Right lung (tissue), 5 donors: ENCODE measurements around the gene ADRA1B. TPM values are rescaled to one million over a fixed set of nuclear protein-coding genes. Genes with fewer than 3 reads are reported as not detected.

Source experiments
- DNase-seq, 2 donors: peaks; one replicate each; pipeline ENCODE4 v3.0.0-alpha.2; 2013
- polyA plus RNA-seq, 5 donors: library from polyadenylated mRNA; unstranded; fragments of 120-200 nt; gene quantifications; one replicate each; pipeline versions ENCODE4 v1.2.1 to v1.2.3, GENCODE V29; 2013; ENCODE audit warnings: inconsistent platforms in 1 of 5, low replicate concordance in 1 of 5; ENCODE audit not compliant: insufficient read length in 5 of 5, insufficient read depth in 1 of 5

Gene ADRA1B
- polyA plus RNA-seq, 5 donors = 0.44 to 0.86 (median 0.76) TPM

GRCh38 chr5:159921721-159922120 lies 5.4 kb downstream of the ADRA1B start:
- no peak for DNase-seq

GRCh38 chr5:159923008-159923407 lies 6.7 kb downstream of the ADRA1B start:
- DNase-seq = no peak

- peak; percentile 68 to 75 for DNase-seq
These were observed 12.0 kb downstream of the ADRA1B start for GRCh38 chr5:159928122-159928909.

GRCh38 chr5:159929176-159929575 lies 12.9 kb downstream of the ADRA1B start:
- no peak for DNase-seq

- no peak for DNase-seq
These were observed 17.5 kb downstream of the ADRA1B start for GRCh38 chr5:159933531-159934485.

GRCh38 chr5:159935946-159936345 lies 19.7 kb downstream of the ADRA1B start:
- no peak for DNase-seq

GRCh38 chr5:159936686-159937329 lies 20.5 kb downstream of the ADRA1B start:
- DNase-seq = no peak

GRCh38 chr5:159937580-159937979 lies 21.3 kb downstream of the ADRA1B start:
- DNase-seq = no peak

GRCh38 chr5:159943326-159943725 lies 27.0 kb downstream of the ADRA1B start:
- DNase-seq = no peak

- DNase-seq = no peak
These were observed 27.8 kb downstream of the ADRA1B start for GRCh38 chr5:159944056-159944600.

GRCh38 chr5:159945359-159945758 lies 29.1 kb downstream of the ADRA1B start:
- DNase-seq = no peak

- DNase-seq = no peak
These were observed 31.6 kb downstream of the ADRA1B start for GRCh38 chr5:159947708-159948358.

GRCh38 chr5:159951387-159951786 lies 35.1 kb downstream of the ADRA1B start:
- DNase-seq = no peak

GRCh38 chr5:159951834-159952233 lies 35.6 kb downstream of the ADRA1B start:
- no peak for DNase-seq

GRCh38 chr5:159953609-159954008 lies 37.3 kb downstream of the ADRA1B start:
- no peak for DNase-seq

- DNase-seq = no peak
These were observed 38.9 kb downstream of the ADRA1B start for GRCh38 chr5:159955056-159955624.

- no peak for DNase-seq
These were observed 39.8 kb downstream of the ADRA1B start for GRCh38 chr5:159956074-159956473.

- no peak for DNase-seq
These were observed 45.2 kb downstream of the ADRA1B start for GRCh38 chr5:159961176-159962160.

GRCh38 chr5:159962214-159962613 lies 45.9 kb downstream of the ADRA1B start:
- DNase-seq = no peak

GRCh38 chr5:159963935-159964334 lies 47.7 kb downstream of the ADRA1B start:
- DNase-seq = no peak
